GM18907 (cell line): ENCODE results near the gene CCDC197.

ENCODE experiments used
- ATAC-seq: cut with Tn5 transposase; IDR thresholded peaks from one replicate; pipeline ENCODE4 v1.9.1; 2021; ENCODE audit warnings: mild to moderate bottlenecking, moderate library complexity; ENCODE audit not compliant: unreplicated experiment

The CCDC197 gene

GRCh38 chr14:94022532-94023411, 25.7 kb downstream of the CCDC197 start:
- ATAC-seq, result no peak

- ATAC-seq, result no peak
Measured at GRCh38 chr14:94024549-94024948, 27.4 kb downstream of the CCDC197 start.

- no peak for ATAC-seq
Measured at GRCh38 chr14:94025720-94026119, 28.6 kb downstream of the CCDC197 start.

- ATAC-seq, result peak; percentile 99
Measured at GRCh38 chr14:94026173-94026888, 29.2 kb downstream of the CCDC197 start, which contains the start of gene OTUB2. OTUB2 (plus strand) TSS chr14:94026340; CDS start chr14:94026538, 198 bp downstream.

- ATAC-seq, result no peak
Measured at GRCh38 chr14:94026889-94027469, 29.9 kb downstream of the CCDC197 start.

GRCh38 chr14:94027566-94028449, 30.7 kb downstream of the CCDC197 start:
- ATAC-seq, result no peak

- no peak for ATAC-seq
Measured at GRCh38 chr14:94028450-94028826, 31.3 kb downstream of the CCDC197 start.

GRCh38 chr14:94029265-94029664, 32.2 kb downstream of the CCDC197 start:
- ATAC-seq, result no peak

- ATAC-seq, result no peak
Measured at GRCh38 chr14:94029671-94030203, 32.6 kb downstream of the CCDC197 start.

- no peak for ATAC-seq
Measured at GRCh38 chr14:94030571-94030970, 33.5 kb downstream of the CCDC197 start.

- no peak for ATAC-seq
Measured at GRCh38 chr14:94031161-94031882, 34.2 kb downstream of the CCDC197 start.

- ATAC-seq, result no peak
Measured at GRCh38 chr14:94031883-94032279, 34.8 kb downstream of the CCDC197 start.

- no peak for ATAC-seq
Measured at GRCh38 chr14:94034886-94035285, 37.8 kb downstream of the CCDC197 start.

GRCh38 chr14:94036313-94037167, 39.4 kb downstream of the CCDC197 start:
- ATAC-seq, result peak; percentile 81

- ATAC-seq, result no peak
Measured at GRCh38 chr14:94037954-94038353, 40.9 kb downstream of the CCDC197 start.

GRCh38 chr14:94038510-94038909, 41.4 kb downstream of the CCDC197 start:
- ATAC-seq, result no peak

GRCh38 chr14:94038921-94039629, 42.0 kb downstream of the CCDC197 start:
- no peak for ATAC-seq

- no peak for ATAC-seq
Measured at GRCh38 chr14:94040247-94040646, 43.1 kb downstream of the CCDC197 start.
